GM23248 (cell line): ENCODE data around the gene AKAP9.

ENCODE experiments used
- EZH2 ChIP-seq: fragments of 200-600 bp; sonication (generic); IDR thresholded peaks from 2 replicates; pipeline ENCODE4 v1.6.1; 2018; ENCODE audit warnings: antibody characterized with exemption, mild to moderate bottlenecking; ENCODE audit not compliant: insufficient read depth, poor library complexity, severe bottlenecking
- EZH2phosphoT487 ChIP-seq: fragments of 200-600 bp; sonication (generic); IDR thresholded peaks from 2 replicates; pipeline ENCODE4 v1.6.1; 2018; ENCODE audit warnings: antibody characterized with exemption, moderate library complexity, mild to moderate bottlenecking, low read depth; ENCODE audit not compliant: insufficient read depth

DNA sequence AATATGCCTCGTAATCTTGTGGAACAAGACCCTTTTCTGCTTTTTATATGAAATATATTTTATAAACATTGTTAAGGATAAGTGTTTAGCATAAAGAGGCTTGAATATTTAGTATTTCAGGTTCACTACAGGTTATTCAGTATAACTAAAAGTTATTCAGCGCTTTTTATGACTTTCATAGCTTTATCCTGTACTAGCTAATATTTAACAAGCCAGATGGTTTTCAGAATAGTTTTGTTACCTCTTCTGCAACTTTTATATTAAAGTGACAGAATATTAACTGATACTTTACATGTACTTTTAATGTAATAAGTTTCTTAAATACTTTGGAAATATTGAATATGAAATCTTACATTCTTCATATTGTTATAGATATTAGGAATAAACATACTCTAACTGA lies 118.2 kb downstream of the AKAP9 start:
- TF ChIP-seq EZH2phosphoT487 (no peak), EZH2 (no peak)
